Muscle of arm (tissue), 14 donors: ENCODE measurements around the gene SOX21. TPM values are rescaled to one million over a fixed set of nuclear protein-coding genes. Genes with fewer than 3 reads are reported as not detected.
"Not testable (repeated sequence)": the region's sequence is repeated elsewhere in the genome, so short reads cannot be mapped to it uniquely, and the experiment has no call there.

Experiments used
- DNase-seq: peaks from one replicate; pipeline ENCODE4 v3.0.0-alpha.2; 2013
- long read RNA-seq, 11 donors: transcript quantifications; one replicate each; lab custom pipeline, GENCODE V29; 2026
- polyA plus RNA-seq, 12 donors: library from polyadenylated mRNA; unstranded; fragments of 120-200 nt; gene quantifications; one replicate each; pipeline ENCODE4 v1.2.1, GENCODE V29; 2013; ENCODE audit not compliant: insufficient read length in 12 of 12

Gene SOX21
- polyA plus RNA-seq, result 1 to 10 TPM in 3 of 12 donors, under 1 TPM in 1, not detected in 8; 0.11 to 7.3 (median 3.2) TPM
- long read RNA-seq, donor 1, result 0 reads
- long read RNA-seq, donor 2, result 0 reads
- long read RNA-seq, donor 3, result 0 reads
- long read RNA-seq, donor 4, result 0 reads
- long read RNA-seq, donor 5, result 0 reads
- long read RNA-seq, donor 6, result 0 reads
- long read RNA-seq, donor 7, result 0 reads
- long read RNA-seq, donor 8, result 0 reads
- long read RNA-seq, donor 9, partial matches to known transcripts, result 0 of 1 reads
- long read RNA-seq, donor 9, other reads (novel, unspliced or antisense), result 0 of 1 reads
- long read RNA-seq, donor 10, result 0 reads
- long read RNA-seq, donor 11, result 0 reads

DNA sequence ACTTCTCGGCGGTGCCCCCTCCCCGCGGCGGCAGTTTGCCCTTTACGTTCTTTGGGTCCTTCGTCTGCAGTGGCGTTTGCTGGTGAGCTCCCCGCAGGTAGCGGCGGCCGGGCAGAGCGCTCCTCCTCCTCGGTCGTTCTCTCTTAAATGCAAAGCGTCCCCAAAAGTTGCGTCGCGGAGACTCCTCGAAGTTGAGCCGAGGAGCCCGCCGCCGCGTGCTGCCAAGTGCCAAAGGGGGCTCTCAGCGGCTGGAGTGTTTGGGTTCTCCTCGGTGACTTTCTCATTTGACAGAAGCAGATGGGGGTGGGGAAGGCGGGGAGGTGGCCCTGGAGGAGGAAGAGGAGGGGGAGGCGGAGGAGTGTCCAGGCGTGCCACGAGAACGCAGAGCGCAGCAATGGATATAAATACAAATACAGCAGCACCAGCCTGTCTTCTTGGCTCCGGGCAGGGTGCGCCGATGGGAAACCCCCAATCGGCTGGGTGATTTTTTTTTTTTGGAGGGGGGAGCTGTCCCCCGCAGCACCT, at the start of gene SOX21:
TSS of gene SOX21 (minus strand) at position 259 of the 525 bp plus-strand sequence. CDS start 496 bp downstream, outside the sequence.
- DNase-seq, result no peak

- DNase-seq, result no peak
Observed at GRCh38 chr13:94761407-94761806, 49.1 kb upstream of the SOX21 start.

DNA sequence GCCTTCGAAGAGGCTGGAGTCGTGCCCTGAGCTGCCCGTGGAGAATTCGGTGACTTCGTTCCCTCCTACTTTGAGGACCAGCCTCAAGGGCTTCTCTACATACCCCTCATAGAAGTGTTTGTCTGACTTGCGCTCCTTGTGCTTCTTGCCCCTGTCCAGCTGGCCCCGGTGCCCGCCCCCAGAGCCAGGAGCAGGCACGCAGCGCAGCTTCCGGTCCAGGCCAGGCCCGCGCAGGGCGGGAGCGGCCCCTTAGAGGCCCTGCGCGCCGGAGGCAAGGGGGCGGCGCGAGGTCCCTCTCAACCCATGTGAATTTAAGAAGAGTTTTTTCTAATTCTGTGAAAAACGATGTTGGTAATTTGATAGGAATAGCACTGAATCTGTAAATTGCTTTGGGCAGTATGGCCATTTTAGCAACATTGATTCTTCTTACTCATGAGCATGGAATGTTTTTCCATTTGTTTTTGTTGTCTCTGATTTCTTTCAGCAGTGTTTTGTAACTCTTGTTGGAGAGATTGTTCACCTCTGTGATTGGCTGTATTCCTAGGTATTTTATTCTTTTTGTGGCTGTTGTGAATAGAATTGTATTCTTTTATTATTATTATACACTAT, 46.9 kb upstream of the SOX21 start:
- DNase-seq, result no peak

GRCh38 chr13:94758436-94758960, 46.2 kb upstream of the SOX21 start:
- no peak for DNase-seq

- DNase-seq, result no peak
Observed at GRCh38 chr13:94753327-94753726, 41.0 kb upstream of the SOX21 start.

DNA sequence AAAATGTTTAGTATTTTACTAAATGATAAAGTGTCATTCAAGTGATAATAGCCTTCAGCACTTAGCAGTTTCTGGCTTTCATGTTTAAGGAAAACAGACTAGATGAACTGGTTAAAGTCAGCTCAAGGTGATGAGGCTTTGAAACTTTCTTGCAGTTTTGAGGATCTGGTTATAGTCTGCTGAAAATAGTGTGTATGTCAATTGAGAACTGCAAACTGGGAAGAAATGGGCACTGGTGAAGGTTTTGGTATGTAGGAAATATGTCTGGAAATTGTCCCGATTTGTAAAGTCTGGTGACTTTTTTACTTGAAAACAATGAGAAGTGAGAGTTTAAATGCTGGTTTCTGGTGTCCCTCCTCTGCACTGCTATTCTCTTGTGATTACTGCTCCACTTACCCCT, 36.8 kb upstream of the SOX21 start:
- DNase-seq, result no peak

DNA sequence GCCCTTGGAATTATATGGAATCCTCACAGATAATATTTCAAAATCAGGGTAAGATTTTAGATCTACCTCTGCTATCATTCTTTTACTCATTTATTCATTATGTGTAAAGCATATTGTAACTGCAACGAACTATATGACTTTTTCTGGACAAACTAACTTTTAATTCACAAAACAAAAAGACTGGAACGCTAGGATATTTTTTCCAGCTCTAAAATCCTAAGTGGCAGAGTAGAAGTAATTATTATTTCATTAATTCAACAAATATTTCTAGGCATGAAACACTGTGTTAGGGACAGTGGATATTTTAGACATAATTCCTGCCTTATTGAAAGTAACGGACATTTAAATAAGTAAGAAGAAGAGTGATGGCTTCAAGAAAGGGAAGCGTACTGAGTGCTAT, 26.9 kb upstream of the SOX21 start:
- DNase-seq, result no peak

DNA sequence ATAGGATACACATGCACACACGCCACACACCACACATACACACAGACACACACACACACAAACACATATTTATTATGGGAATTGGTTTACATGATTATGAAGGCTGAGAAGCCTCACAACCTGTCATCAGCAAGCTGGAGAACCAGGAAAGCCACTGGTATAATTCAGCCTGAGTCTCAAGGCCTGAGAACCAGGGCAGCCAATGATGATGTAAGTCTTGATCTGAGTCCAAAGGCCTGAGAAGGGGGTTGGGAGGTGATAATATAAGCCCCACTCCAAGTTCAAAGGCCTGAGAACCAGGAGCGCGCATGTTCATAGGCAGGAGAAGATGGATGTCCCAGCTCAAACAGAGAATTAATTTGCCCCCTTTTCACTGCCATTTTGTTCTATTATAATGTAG, 18.7 kb upstream of the SOX21 start:
- DNase-seq, result no peak

GRCh38 chr13:94729941-94730340, 17.6 kb upstream of the SOX21 start:
- not testable (repeated sequence) for DNase-seq

DNA sequence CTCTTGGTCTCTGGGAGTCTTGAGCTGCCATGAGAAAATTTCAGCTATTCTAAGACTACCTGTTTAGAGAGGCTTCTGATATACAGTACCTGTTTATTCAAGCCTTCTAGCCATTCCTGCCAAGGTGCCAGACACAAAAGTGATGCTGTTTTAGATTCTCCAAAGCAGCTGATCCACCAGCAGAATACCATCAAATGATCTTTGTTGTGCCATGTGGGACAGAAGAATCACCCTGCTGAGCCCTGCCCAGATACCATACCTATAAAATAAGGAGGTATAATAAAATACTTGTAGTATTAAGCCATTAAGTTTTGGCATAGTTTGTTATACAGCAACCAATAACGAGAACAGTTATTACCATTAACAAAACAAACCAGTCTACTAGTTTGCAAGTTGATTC, 14.1 kb upstream of the SOX21 start:
- no peak for DNase-seq

DNA sequence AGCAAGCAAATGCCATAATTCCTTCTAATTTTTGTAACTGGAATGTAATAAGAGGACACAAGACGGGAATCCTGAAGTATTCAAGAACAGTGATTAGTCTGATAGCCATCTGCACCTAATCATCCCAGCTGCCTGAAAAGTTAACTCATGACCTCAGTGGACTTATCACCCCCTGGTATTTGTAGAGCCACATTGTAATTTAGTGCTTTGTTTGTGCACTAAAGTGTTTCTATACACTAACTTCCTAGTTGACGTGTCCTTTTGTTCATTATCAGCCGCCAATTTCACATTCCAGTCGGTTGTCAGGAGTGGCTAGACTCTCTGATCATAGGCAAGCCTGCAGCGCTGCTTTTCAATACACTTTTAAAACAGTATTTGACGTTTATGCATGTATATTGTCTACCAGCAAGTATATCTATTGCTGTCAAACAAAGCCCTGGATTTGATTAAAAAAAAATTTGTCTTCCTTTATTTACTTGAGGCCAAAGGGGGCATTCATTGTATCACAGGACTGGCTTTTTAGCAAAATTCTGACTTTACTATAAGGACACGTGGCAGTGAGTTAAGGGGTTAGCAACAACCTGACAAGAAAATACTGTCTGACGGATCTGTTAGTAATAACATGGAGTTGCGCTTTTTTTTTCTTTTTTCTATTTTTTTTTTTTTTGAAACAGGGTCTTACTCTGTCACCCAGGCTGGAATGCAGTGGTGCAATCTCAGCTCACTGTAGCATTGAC, 10.4 kb upstream of the SOX21 start:
- DNase-seq, result no peak

GRCh38 chr13:94718697-94719096, 6.4 kb upstream of the SOX21 start:
- DNase-seq, result not testable (repeated sequence)

GRCh38 chr13:94717916-94718315, 5.6 kb upstream of the SOX21 start:
- no peak for DNase-seq

GRCh38 chr13:94716016-94716415, 3.7 kb upstream of the SOX21 start:
- no peak for DNase-seq

DNA sequence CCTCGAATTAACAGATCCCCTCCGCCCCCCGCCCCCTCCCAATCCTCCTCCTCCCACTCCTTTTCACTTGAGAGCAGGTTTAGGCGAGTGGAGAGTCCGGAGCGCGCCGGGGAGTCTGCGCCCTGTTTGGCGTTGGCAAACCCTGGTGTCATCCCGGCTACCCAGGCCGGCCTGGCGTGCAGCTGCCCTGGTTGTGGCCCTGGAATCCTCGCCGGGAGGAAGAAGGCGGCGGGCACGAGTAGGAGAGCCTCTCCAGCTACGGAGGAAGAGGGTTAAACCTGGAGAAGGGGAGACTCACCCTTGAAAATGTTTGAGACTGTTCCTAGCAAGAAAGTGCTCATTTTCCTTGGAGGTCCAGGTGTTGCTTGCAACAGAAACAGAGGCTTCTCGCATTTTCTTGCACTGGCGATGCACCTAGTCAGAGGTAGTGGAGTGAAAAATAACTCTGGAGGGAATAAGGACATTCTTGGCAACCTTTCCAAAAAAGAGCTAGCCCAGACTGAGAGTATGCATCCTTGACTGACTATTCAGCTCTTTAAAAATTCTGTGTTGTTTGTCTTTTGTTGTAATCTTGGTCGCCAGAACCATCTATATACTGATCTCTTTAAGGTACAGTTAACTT, 1.3 kb upstream of the SOX21 start:
- no peak for DNase-seq

GRCh38 chr13:94712812-94713560, 641 bp upstream of the SOX21 start:
- no peak for DNase-seq

DNA sequence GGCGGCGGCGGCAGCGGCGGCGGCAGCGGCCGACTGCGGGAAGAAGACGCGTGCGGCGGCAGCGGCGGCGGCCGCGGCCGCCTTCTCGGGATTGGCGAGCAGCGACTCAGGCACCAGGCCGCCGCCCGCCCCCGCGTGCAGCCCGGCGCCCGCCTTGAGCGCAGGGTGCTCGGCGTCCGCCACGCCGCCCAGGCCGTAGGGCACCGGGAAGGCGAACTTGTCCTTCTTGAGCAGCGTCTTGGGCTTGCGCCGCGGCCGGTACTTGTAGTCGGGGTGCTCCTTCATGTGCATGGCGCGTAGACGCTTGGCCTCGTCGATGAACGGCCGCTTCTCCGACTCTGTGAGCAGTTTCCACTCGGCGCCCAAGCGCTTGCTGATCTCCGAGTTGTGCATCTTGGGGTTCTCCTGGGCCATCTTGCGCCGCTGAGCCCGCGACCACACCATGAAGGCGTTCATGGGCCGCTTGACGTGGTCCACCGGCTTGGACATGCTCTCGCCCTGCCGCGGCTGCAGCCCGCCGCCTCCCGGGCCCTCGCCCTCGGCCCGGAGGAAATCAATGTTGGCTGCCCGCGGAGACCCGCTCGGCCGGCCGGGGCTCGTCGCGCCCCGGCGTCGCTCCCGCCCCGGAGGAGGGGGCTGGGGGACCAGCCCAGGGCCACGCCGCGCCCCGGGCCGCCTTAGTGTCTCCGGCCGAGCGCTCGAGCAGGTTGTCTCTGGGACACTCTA, 621 bp downstream of the SOX21 start:
- no peak for DNase-seq

DNA sequence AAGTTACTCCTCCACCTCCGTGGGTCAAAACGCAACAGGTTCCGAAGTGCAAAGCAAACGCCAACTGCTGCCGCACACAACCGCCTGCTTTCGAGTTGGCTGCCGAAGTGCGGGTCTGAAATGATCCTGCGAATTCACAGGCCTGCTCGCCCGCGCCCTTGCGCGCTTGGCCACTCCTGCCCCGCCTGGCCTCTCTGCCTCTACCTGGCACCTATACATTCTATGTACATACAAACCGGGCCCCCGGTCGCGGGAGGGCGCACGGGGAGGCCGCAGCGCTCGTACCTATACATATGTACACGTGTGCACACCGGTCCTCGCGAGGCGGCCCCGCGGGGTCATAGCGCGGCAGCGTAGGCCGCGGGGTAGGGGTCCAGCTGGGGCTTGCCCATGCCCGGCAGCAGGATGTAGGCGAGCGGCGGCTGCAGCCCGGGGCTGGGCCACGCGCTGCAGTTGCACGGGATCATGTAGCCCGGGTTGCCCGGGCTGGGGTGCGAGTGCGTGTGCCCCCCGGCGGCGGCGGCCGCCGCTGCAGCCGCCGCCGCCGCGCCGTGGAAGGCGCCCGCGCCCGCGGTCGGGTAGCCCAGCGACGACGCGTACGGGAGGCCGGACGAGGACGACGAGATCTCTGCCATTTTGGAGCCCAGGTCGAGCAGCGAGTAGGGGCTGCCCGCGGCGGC, 1.3 kb downstream of the SOX21 start:
- no peak for DNase-seq

- no peak for DNase-seq
Observed at GRCh38 chr13:94710065-94710781, 2.1 kb downstream of the SOX21 start.
